Measurements from ENCODE around the gene MSMP. TPM values are rescaled to one million over a fixed set of nuclear protein-coding genes. Genes with fewer than 3 reads are reported as not detected.

MSMP gene
- total RNA-seq, 1 experiment from 2014 or later, result not detected

DNA sequence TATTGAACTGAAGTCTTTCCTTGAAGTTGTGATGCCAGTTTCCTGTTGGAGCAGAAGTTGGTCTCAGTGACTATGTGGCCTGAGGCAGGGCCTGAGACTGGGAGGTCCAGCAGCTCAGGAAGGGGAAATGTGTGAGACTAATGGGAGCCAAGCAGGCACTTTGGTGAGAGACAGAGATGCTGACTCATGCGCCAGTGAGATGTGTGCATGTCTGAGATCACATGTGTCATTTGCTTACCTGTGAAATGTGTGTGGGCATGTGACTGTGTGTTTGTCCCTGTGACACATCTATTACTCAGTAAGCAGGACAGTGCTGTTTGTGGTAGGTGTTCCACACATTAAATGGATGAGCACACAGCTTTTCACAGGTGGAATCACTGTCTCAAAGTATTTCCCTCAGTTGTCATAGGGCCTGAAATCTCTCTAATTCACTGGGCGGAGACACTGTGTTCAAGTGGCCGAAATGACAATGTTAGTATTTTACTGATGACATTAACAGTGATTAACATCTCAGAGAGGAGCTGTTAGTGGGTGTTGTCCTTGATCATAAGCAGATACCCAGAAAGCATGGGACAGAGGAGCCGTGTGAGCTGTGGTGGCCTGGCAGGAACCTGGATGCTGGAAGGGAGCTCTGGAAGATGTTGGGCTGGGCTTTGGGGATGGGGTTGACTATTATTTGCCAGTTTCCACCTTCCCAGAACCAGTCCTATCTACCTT, 44.7 kb upstream of the MSMP start:
- H3K79me2 ChIP-seq (ENCODE audit: low read depth), result no peaks in the 10 kb centered on the region
- peak in 1 of 2 experiments; percentile 58 for DNase-seq
- H3K4me3 ChIP-seq, result no peak overlapping the region
- 0 out of 2 replicates have a peak, but pooled peaks cover 7% of the 10 kb centered on the region for H3K4me1 ChIP-seq (replicated peaks; ENCODE audit: insufficient read depth)
- H4K20me1 ChIP-seq (ENCODE audit: insufficient read depth), result no peaks in the 10 kb centered on the region
- H2AFZ ChIP-seq, result no peak overlapping the region
- H3F3A ChIP-seq (ENCODE audit: insufficient read depth, low read depth), result no peaks in the 10 kb centered on the region; the same call in 1 of the 2 replicates
- BruUV-seq (replicated peaks), result no TSS peak
- no peak overlapping the region for H3K4me2 ChIP-seq
- TF ChIP-seq CTCF (conservative IDR thresholded peaks at IDR 0.05), result no peak
- no peak for TF ChIP-seq EZH2 (IDR thresholded peaks at IDR 0.05; ENCODE audit: low read depth)
- intact Hi-C loops (cut with micrococcal nuclease; ENCODE audit: unreplicated experiment), result no loop called here
- H3K36me3 ChIP-seq (ENCODE audit: low read depth), result no peaks in the 10 kb centered on the region
- POLR2A ChIA-PET (ENCODE audit: unreplicated experiment), result no interaction called here
- peak overlapping the region; percentile 29; the same call in 1 of the 2 replicates for H3K27ac ChIP-seq
- CTCF ChIA-PET, result interaction anchor here (0.6 kb wide), 1 partner anchor 79 kb away, joined by 3 read pairs; no protein-coding TSS in a partner anchor
- H3K9me3 ChIP-seq (ENCODE audit: insufficient read depth, low read depth), result no peaks in the 10 kb centered on the region
- H3K9me2 ChIP-seq (ENCODE audit: insufficient read depth), result no peaks in the 10 kb centered on the region
- no peaks in the 10 kb centered on the region for H3K27me3 ChIP-seq (ENCODE audit: insufficient read depth, low read depth)

DNA sequence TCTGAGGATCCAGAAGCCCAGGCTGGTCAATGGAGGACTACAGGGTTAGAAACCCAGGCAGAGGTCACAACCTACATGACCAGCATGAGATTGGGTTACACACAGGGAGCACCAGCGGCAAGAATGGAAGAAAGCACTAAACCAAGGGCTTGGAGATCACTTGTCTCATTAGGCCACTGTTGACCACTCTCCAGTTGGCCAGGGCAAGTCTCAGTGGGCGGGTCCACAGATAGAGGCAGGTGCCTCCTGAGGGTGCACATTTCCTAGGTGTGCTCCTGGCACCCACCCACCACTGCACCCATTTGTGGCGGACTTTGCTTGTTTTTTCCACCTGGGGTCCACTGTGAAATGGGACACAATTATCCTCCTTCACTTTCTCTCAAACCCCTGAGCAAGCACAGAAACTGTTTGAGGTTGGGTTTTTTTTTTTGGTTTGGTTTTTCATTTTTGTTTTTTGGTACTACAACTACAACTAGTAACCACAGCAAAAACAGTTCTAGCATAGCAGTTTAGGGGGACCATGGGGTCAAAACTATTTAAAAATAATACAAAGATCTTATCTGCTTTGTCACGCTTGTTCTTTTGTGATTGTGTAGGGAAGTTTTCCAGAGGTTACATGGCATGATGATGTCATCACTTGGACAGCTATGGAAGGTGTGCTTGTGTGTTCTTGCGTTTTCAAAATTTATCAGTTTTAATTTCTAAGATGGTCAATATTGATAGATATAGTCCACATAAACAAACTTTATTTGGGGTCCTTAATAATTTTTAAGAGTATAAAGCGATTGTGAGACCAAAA, 43.4 kb upstream of the MSMP start:
- H3K9me3 ChIP-seq (ENCODE audit: insufficient read depth, low read depth), result no peaks in the 10 kb centered on the region
- intact Hi-C loops (cut with micrococcal nuclease; ENCODE audit: unreplicated experiment), result no loop called here
- TF ChIP-seq EZH2 (IDR thresholded peaks at IDR 0.05; ENCODE audit: low read depth), result no peak
- no peak for TF ChIP-seq CTCF (conservative IDR thresholded peaks at IDR 0.05)
- no TSS peak for BruUV-seq (replicated peaks)
- no peaks in the 10 kb centered on the region for H3K9me2 ChIP-seq (ENCODE audit: insufficient read depth)
- H2AFZ ChIP-seq, result no peak overlapping the region
- POLR2A ChIA-PET (ENCODE audit: unreplicated experiment), result no interaction called here
- no peaks in the 10 kb centered on the region for H3K36me3 ChIP-seq (ENCODE audit: low read depth)
- H3K4me3 ChIP-seq, result no peak overlapping the region
- H3K79me2 ChIP-seq (ENCODE audit: low read depth), result no peaks in the 10 kb centered on the region
- 0 out of 2 replicates have a peak, but pooled peaks cover 7% of the 10 kb centered on the region for H3K4me1 ChIP-seq (replicated peaks; ENCODE audit: insufficient read depth)
- H4K20me1 ChIP-seq (ENCODE audit: insufficient read depth), result no peaks in the 10 kb centered on the region
- CTCF ChIA-PET, result no interaction called here
- H3F3A ChIP-seq (ENCODE audit: insufficient read depth, low read depth), result no peaks in the 10 kb centered on the region; the same call in 1 of the 2 replicates
- H3K4me2 ChIP-seq, result no peak overlapping the region
- no peak for DNase-seq
- no peaks in the 10 kb centered on the region for H3K27me3 ChIP-seq (ENCODE audit: insufficient read depth, low read depth)
- H3K27ac ChIP-seq, result no peak overlapping the region

DNA sequence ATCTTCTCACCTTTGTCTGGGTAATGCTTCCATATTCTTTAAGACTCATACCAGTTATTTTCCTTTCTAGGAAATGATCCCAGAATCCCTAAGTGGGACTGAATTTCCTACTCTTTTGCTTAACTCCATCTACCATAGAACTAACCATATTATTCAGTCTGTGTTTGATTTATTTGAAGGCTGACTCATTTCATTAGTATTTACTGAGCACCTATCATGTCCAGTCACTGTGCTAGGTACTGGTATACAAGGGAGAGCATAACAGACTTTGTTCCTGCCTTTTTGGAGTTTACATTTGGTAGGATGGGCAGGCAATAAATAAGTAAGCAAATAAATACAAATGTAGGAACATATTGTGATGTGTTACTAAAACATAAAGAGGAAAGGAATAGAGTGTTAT, 41.6 kb upstream of the MSMP start:
- Histone ChIP-seq H3K4me1 (replicated peaks; ENCODE audit: insufficient read depth) (0 out of 2 replicates have a peak, but pooled peaks cover 7% of the 10 kb centered on the region), H3K4me2 (no peak overlapping the region), H4K20me1 (ENCODE audit: insufficient read depth) (no peaks in the 10 kb centered on the region), H3K27ac (no peak overlapping the region), H3K9me3 (ENCODE audit: insufficient read depth, low read depth) (no peaks in the 10 kb centered on the region), H3F3A (ENCODE audit: insufficient read depth, low read depth) (no peaks in the 10 kb centered on the region; the same call in 1 of the 2 replicates), H3K36me3 (ENCODE audit: low read depth) (no peaks in the 10 kb centered on the region), H2AFZ (no peak overlapping the region), H3K9me2 (ENCODE audit: insufficient read depth) (no peaks in the 10 kb centered on the region), H3K27me3 (ENCODE audit: insufficient read depth, low read depth) (no peaks in the 10 kb centered on the region), H3K4me3 (no peak overlapping the region), H3K79me2 (ENCODE audit: low read depth) (no peaks in the 10 kb centered on the region)
- CTCF ChIA-PET, result interaction anchor here (0.6 kb wide), 1 partner anchor 287 kb away, joined by 3 read pairs; no protein-coding TSS in a partner anchor
- BruUV-seq (replicated peaks), result no TSS peak
- no peak for DNase-seq
- intact Hi-C loops (cut with micrococcal nuclease; ENCODE audit: unreplicated experiment), result no loop called here
- POLR2A ChIA-PET (ENCODE audit: unreplicated experiment), result no interaction called here
- no peak for TF ChIP-seq EZH2 (IDR thresholded peaks at IDR 0.05; ENCODE audit: low read depth)
- TF ChIP-seq CTCF (conservative IDR thresholded peaks at IDR 0.05), result no peak

Data from PC-9 (cell line).